K562 (cell line): Measurements from ENCODE around the gene TCF20.

Experiments used
- BACH1 ChIP-seq: fragments of 200-800 bp; sonication (Bioruptor generic); IDR thresholded peaks from 2 replicates; pipeline ENCODE4 v1.6.1; 2016; ENCODE audit warnings: missing genetic modification characterization, missing compliant biosample characterization
- BHLHE40 ChIP-seq: IDR thresholded peaks from 2 replicates; pipeline ENCODE4 v1.6.1; 2011; ENCODE audit warnings: low read length, improper control_type of control experiment
- HDAC2 ChIP-seq: fragments of 450-650 bp; IDR thresholded peaks from 2 replicates; pipeline ENCODE4 v1.6.1; 2016; ENCODE audit warnings: mild to moderate bottlenecking
- KDM4B ChIP-seq, 2 experiments: fragments of 450-650 bp in 1 of 2; sonication (generic) in 1 of 2; IDR thresholded peaks; 2 replicates each; pipeline ENCODE4 v1.6.1; 2016 to 2017; ENCODE audit warnings: borderline replicate concordance in 2 of 2, antibody characterized with exemption in 1 of 2, low read depth in 1 of 2, mild to moderate bottlenecking in 1 of 2
- NFE2L1 ChIP-seq: fragments of 450-650 bp; IDR thresholded peaks from 2 replicates; pipeline ENCODE4 v1.6.1; 2016; ENCODE audit warnings: missing genetic modification characterization, low read depth, mild to moderate bottlenecking, missing compliant biosample characterization, moderate library complexity, borderline replicate concordance
- ZBTB7A ChIP-seq: IDR thresholded peaks from 2 replicates; pipeline ENCODE4 v1.6.1; 2011; ENCODE audit warnings: low read depth, mild to moderate bottlenecking, low read length, moderate library complexity, borderline replicate concordance; ENCODE audit not compliant: control insufficient read depth
- ZSCAN29 ChIP-seq: fragments of 450-650 bp; IDR thresholded peaks from 2 replicates; pipeline ENCODE4 v1.6.1; 2017

- TF ChIP-seq HDAC2 (no peak), ZSCAN29 (no peak), BACH1 (no peak), KDM4B (IDR thresholded peaks at IDR 0.05; ENCODE audit: borderline replicate concordance in 2 of 2, low read depth in 1 of 2) (no peak), ZBTB7A (no peak), NFE2L1 (no peak), BHLHE40 (no peak)
Measured at GRCh38 chr22:42285604-42286003, 15.2 kb upstream of the TCF20 start.
